Fibroblast of lung (primary cell): ENCODE results near the gene PRPF31. TPM values are rescaled to one million over a fixed set of nuclear protein-coding genes. Genes with fewer than 3 reads are reported as not detected.
A peak's percentile ranks its signal among the peaks of the same experiment; 100 is the strongest.

Source experiments
- DNase-seq, 2 donors: peaks; one replicate each; pipeline versions ENCODE4 v3.0.0 to v3.0.0-alpha.2; 2010; ENCODE audit warnings: low read depth in 2 of 2
- H2AFZ ChIP-seq: 2 replicates; pipeline ENCODE4 v1.5.1; 2012; ENCODE audit warnings: low read length, control low read depth, inconsistent platforms
- H3K27ac ChIP-seq: 2 replicates; pipeline ENCODE4 v1.5.1; 2011; ENCODE audit warnings: low read length, control low read depth; ENCODE audit not compliant: insufficient read depth
- H3K27me3 ChIP-seq: 2 replicates; pipeline ENCODE4 v1.5.1; 2011; ENCODE audit warnings: mild to moderate bottlenecking, low read length; ENCODE audit not compliant: control insufficient read depth, insufficient read depth
- H3K36me3 ChIP-seq: 2 replicates; pipeline ENCODE4 v1.5.1; 2011; ENCODE audit warnings: low read length; ENCODE audit not compliant: control insufficient read depth, insufficient read depth
- H3K4me1 ChIP-seq: 2 replicates; pipeline ENCODE4 v1.5.1; 2011; ENCODE audit warnings: low read length; ENCODE audit not compliant: control insufficient read depth, insufficient read depth; ENCODE audit errors: extremely low read depth
- H3K4me2 ChIP-seq: 2 replicates; pipeline ENCODE4 v1.5.1; 2011; ENCODE audit warnings: low read length, control low read depth; ENCODE audit not compliant: insufficient read depth; ENCODE audit errors: extremely low read depth
- H3K4me3 ChIP-seq, 4 experiments: fragments of 200-600 bp in 1 of 4; sonication (generic) in 1 of 4; replicated peaks in 1 of 4; 2 replicates each; pipeline ENCODE4 v1.5.1; 2011 to 2016; ENCODE audit warnings: low read length in 4 of 4, low read depth in 3 of 4, mild to moderate bottlenecking in 3 of 4, control low read depth in 2 of 4, inconsistent platforms in 1 of 4, mixed read lengths in 1 of 4; ENCODE audit not compliant: insufficient read depth in 1 of 4; ENCODE audit errors: control extremely low read depth in 1 of 4
- H3K79me2 ChIP-seq: 2 replicates; pipeline ENCODE4 v1.5.1; 2012; ENCODE audit warnings: mild to moderate bottlenecking, low read length, inconsistent platforms; ENCODE audit not compliant: control insufficient read depth, insufficient read depth
- H3K9ac ChIP-seq: 2 replicates; pipeline ENCODE4 v1.5.1; 2011; ENCODE audit warnings: mild to moderate bottlenecking, low read length, control low read depth; ENCODE audit not compliant: insufficient read depth
- H3K9me3 ChIP-seq: 2 replicates; pipeline ENCODE4 v1.5.1; 2012; ENCODE audit warnings: low read depth, low read length; ENCODE audit not compliant: control insufficient read depth, insufficient read depth
- H4K20me1 ChIP-seq: 2 replicates; pipeline ENCODE4 v1.5.1; 2011; ENCODE audit warnings: low read length; ENCODE audit not compliant: control insufficient read depth, insufficient read depth; ENCODE audit errors: extremely low read depth
- CTCF ChIP-seq, 2 donors: IDR thresholded peaks in 1 of 2; conservative IDR thresholded peaks in 1 of 2; 1 replicate in 1 of 2; 2 replicates in 1 of 2; pipeline ENCODE4 v1.5.1; 2011 to 2012; ENCODE audit warnings: low read length in 2 of 2, control low read depth in 1 of 2, inconsistent platforms in 1 of 2, low read depth in 1 of 2, mild to moderate bottlenecking in 1 of 2
- EZH2 ChIP-seq: IDR thresholded peaks from 2 replicates; pipeline ENCODE4 v1.5.1; 2012; ENCODE audit warnings: low read length, control low read depth, mild to moderate bottlenecking; ENCODE audit errors: missing control alignments
- polyA plus RNA-seq, 2 donors: library from polyadenylated mRNA; depleted of rRNA in 1 of 2; stranded (reverse) in 1 of 2; unstranded in 1 of 2; fragments of >200 nt; gene quantifications; 2 replicates each; pipeline ENCODE4 v1.2.1, GENCODE V29; 2011 to 2012; ENCODE audit warnings: missing spikeins in 1 of 2
- total RNA-seq: library from RNA; depleted of rRNA; stranded (reverse); fragments of >200 nt; gene quantifications from 2 replicates; pipeline ENCODE4 v1.2.1, GENCODE V29; 2014

PRPF31 gene
- total and polyA plus RNA-seq, 2 donors (not counting 1 experiment from before 2014, with no cell fraction given), result 45.2 to 48.7 TPM

GRCh38 chr19:54128796-54129616 is 13.5 kb downstream of the PRPF31 start:
- Histone ChIP-seq H3K9me3 (no peaks in the 10 kb centered on the region), H3K4me2 (no peak overlapping the region), H2AFZ (no peak overlapping the region), H3K4me3 (no peak overlapping the region), H4K20me1 (no peaks in the 10 kb centered on the region), H3K27ac (no peak overlapping the region), H3K79me2 (no peaks in the 10 kb centered on the region), H3K4me1 (no peaks in the 10 kb centered on the region), H3K27me3 (no peaks in the 10 kb centered on the region), H3K36me3 (peaks cover 21% of the 10 kb centered on the region), H3K9ac (no peak overlapping the region)
- no peak for DNase-seq
- TF ChIP-seq CTCF (conservative IDR thresholded peaks at IDR 0.05 in 1 of 2, IDR thresholded peaks at IDR 0.05 in 1 of 2; ENCODE audit: low read depth in 1 of 2, low read length in 2 of 2), result no peak

GRCh38 chr19:54129617-54129996 is 14.1 kb downstream of the PRPF31 start:
- no peak for DNase-seq
- Histone ChIP-seq H3K9ac (no peak overlapping the region), H2AFZ (no peak overlapping the region), H4K20me1 (no peaks in the 10 kb centered on the region), H3K36me3 (peaks cover 21% of the 10 kb centered on the region), H3K79me2 (no peaks in the 10 kb centered on the region), H3K27ac (no peak overlapping the region), H3K27me3 (no peaks in the 10 kb centered on the region), H3K4me3 (no peak overlapping the region), H3K4me2 (no peak overlapping the region), H3K9me3 (no peaks in the 10 kb centered on the region), H3K4me1 (no peaks in the 10 kb centered on the region)
- TF ChIP-seq EZH2, result no peak
- TF ChIP-seq CTCF (conservative IDR thresholded peaks at IDR 0.05 in 1 of 2, IDR thresholded peaks at IDR 0.05 in 1 of 2; ENCODE audit: low read depth in 1 of 2, low read length in 2 of 2), result no peak

GRCh38 chr19:54133312-54133956 is 17.9 kb downstream of the PRPF31 start:
- no peak overlapping the region for H3K27ac ChIP-seq
- TF ChIP-seq CTCF (conservative IDR thresholded peaks at IDR 0.05 in 1 of 2, IDR thresholded peaks at IDR 0.05 in 1 of 2; ENCODE audit: low read depth in 1 of 2, low read length in 2 of 2) (no peak), EZH2 (no peak)
- DNase-seq, result peak in 1 of 2 donors; percentile 53

More at GRCh38 chr19:54133312-54133956, 17.9 kb downstream of the PRPF31 start:
- peaks cover 7% of the 10 kb centered on the region for H3K79me2 ChIP-seq
- H2AFZ ChIP-seq, result no peak overlapping the region
- no peaks in the 10 kb centered on the region for H3K9me3 ChIP-seq
- H3K4me2 ChIP-seq, result no peak overlapping the region
- H3K9ac ChIP-seq, result no peak overlapping the region
- no peaks in the 10 kb centered on the region for H3K27me3 ChIP-seq
- H3K4me1 ChIP-seq, result peaks cover 4% of the 10 kb centered on the region
- no peak overlapping the region for H3K4me3 ChIP-seq
- H3K36me3 ChIP-seq, result peaks cover 13% of the 10 kb centered on the region
- no peaks in the 10 kb centered on the region for H4K20me1 ChIP-seq
